HG03159 (cell line): ENCODE measurements around the gene ARFIP2.
A peak's percentile ranks its signal among the peaks of the same experiment; 100 is the strongest.

ENCODE experiments used
- ATAC-seq: cut with Tn5 transposase; IDR thresholded peaks from one replicate; pipeline ENCODE4 v1.9.1; 2021; ENCODE audit warnings: mild to moderate bottlenecking, moderate library complexity; ENCODE audit not compliant: unreplicated experiment

Gene ARFIP2

GRCh38 chr11:6482441-6482840, 1.3 kb upstream of the ARFIP2 start:
- no peak for ATAC-seq

GRCh38 chr11:6481924-6482275, 769 bp upstream of the ARFIP2 start:
- ATAC-seq: peak; percentile 4

- ATAC-seq: no peak
These were observed 724 bp downstream of the ARFIP2 start for GRCh38 chr11:6480299-6480914.

- ATAC-seq: no peak
These were observed 4.6 kb downstream of the ARFIP2 start for GRCh38 chr11:6476571-6476970.

GRCh38 chr11:6475936-6476335, 5.2 kb downstream of the ARFIP2 start:
- ATAC-seq: no peak

- ATAC-seq: no peak
These were observed 6.2 kb downstream of the ARFIP2 start for GRCh38 chr11:6474806-6475500.

- no peak for ATAC-seq
These were observed 6.7 kb downstream of the ARFIP2 start for GRCh38 chr11:6474413-6474792.

- peak; percentile 53 for ATAC-seq
These were observed 7.4 kb downstream of the ARFIP2 start, which contains the start of gene TRIM3 for GRCh38 chr11:6473451-6474412. TRIM3 (minus strand) TSS chr11:6473941; CDS start chr11:6465695, 8,246 bp downstream.

GRCh38 chr11:6472934-6473333, 8.2 kb downstream of the ARFIP2 start:
- no peak for ATAC-seq

- ATAC-seq: no peak
These were observed 11.5 kb downstream of the ARFIP2 start for GRCh38 chr11:6469599-6469998.

GRCh38 chr11:6468712-6469495, 12.2 kb downstream of the ARFIP2 start:
- peak; percentile 50 for ATAC-seq

GRCh38 chr11:6459099-6459450, 22.1 kb downstream of the ARFIP2 start:
- no peak for ATAC-seq

- no peak for ATAC-seq
These were observed 22.6 kb downstream of the ARFIP2 start for GRCh38 chr11:6458352-6459098.

GRCh38 chr11:6457581-6458320, 23.4 kb downstream of the ARFIP2 start:
- ATAC-seq: no peak

- no peak for ATAC-seq
These were observed 24.6 kb downstream of the ARFIP2 start for GRCh38 chr11:6456361-6457073.

- no peak for ATAC-seq
These were observed 26.1 kb downstream of the ARFIP2 start for GRCh38 chr11:6455070-6455469.

- no peak for ATAC-seq
These were observed 28.0 kb downstream of the ARFIP2 start for GRCh38 chr11:6453152-6453551.

GRCh38 chr11:6452219-6452618, 28.9 kb downstream of the ARFIP2 start:
- ATAC-seq: no peak

- no peak for ATAC-seq
These were observed 32.6 kb downstream of the ARFIP2 start for GRCh38 chr11:6448574-6448973.
